A549 (cell line): ENCODE measurements around the gene MACROD1. TPM values are rescaled to one million over a fixed set of nuclear protein-coding genes. Genes with fewer than 3 reads are reported as not detected.

Source experiments
- ATAC-seq, 2 experiments: fragments of 200-7000 bp in 1 of 2; fragments of >200 bp in 1 of 2; cut with Nextera tagmentation in 1 of 2; cut with Tn5 transposase in 1 of 2; 3 replicates each; pipeline versions ENCODE4 v1.8.0 to v1.9.1; 2018 to 2020; ENCODE audit warnings: mild to moderate bottlenecking in 1 of 2, moderate library complexity in 1 of 2
- CTCF ChIA-PET: fragments of 300-600 bp; sonication (Branson Sonifier 250); formaldehyde crosslinking; extraction: SDS; loops from one replicate; lab custom pipeline; 2021; ENCODE audit warnings: antibody characterized with exemption, inconsistent platforms; lab: Yijun Ruan, JAX
- POLR2A ChIA-PET: fragments of 350-600 bp; formaldehyde crosslinking; extraction: SDS; loops from one replicate; lab custom pipeline; 2021; ENCODE audit warnings: antibody characterized with exemption, inconsistent platforms; lab: Yijun Ruan, JAX
- DNase-seq, 2 experiments: peaks; one replicate each; pipeline versions ENCODE4 v3.0.0 to v3.0.0-alpha.2; 2011 to 2016; ENCODE audit warnings: low read depth in 1 of 2, low spot score in 1 of 2
- FAIRE-seq: peaks from 2 replicates; lab custom pipeline; 2011; peaks lifted over from hg19 to GRCh38; lab: Jason Lieb, UNC
- H3K27ac ChIP-seq, 2 experiments: fragments of >200 bp; sonication (Bioruptor Twin); formaldehyde crosslinking; 3 replicates each; pipeline ENCODE4 v1.5.1; 2016 to 2017
- H3K4me1 ChIP-seq: fragments of >200 bp; sonication (Bioruptor Twin); formaldehyde crosslinking; 3 replicates; pipeline ENCODE4 v1.6.1; 2016
- H3K4me2 ChIP-seq: fragments of >200 bp; sonication (Bioruptor Twin); formaldehyde crosslinking; 3 replicates; pipeline ENCODE4 v1.6.1; 2016
- H3K4me3 ChIP-seq: fragments of >200 bp; sonication (Bioruptor Twin); formaldehyde crosslinking; 3 replicates; pipeline ENCODE4 v1.5.1; 2016
- H3K9me3 ChIP-seq: fragments of >200 bp; sonication (Bioruptor Twin); formaldehyde crosslinking; 3 replicates; pipeline ENCODE4 v1.6.1; 2016
- CBX2 ChIP-seq: fragments of 200-600 bp; sonication (generic); IDR thresholded peaks from 2 replicates; pipeline ENCODE4 v1.6.1; 2016; ENCODE audit warnings: low read depth, mild to moderate bottlenecking, borderline replicate concordance
- CBX8 ChIP-seq: fragments of 200-600 bp; sonication (generic); IDR thresholded peaks from 2 replicates; pipeline ENCODE4 v1.6.1; 2016
- ELK1 ChIP-seq: fragments of 150-350 bp; IDR thresholded peaks from 2 replicates; pipeline ENCODE4 v1.6.1; 2014; ENCODE audit warnings: low read depth, mild to moderate bottlenecking, low read length
- EP300 ChIP-seq, 2 experiments: fragments of >200 bp; sonication (Bioruptor Twin); formaldehyde crosslinking; IDR thresholded peaks; 2 replicates in 1 of 2; 3 replicates in 1 of 2; pipeline ENCODE4 v1.6.1; 2016 to 2017
- FOSB ChIP-seq: fragments of 250-450 bp; sonication (Bioruptor Pico); IDR thresholded peaks from 2 replicates; pipeline ENCODE4 v1.5.0; 2020; ENCODE audit warnings: mild to moderate bottlenecking, moderate library complexity
- FOSL2 ChIP-seq, 2 experiments: fragments of 450-650 bp in 1 of 2; fragments of >200 bp in 1 of 2; sonication (Bioruptor Twin) in 1 of 2; formaldehyde crosslinking; IDR thresholded peaks; 2 replicates each; pipeline versions ENCODE4 v1.5.0 to v1.6.1; 2016 to 2020; ENCODE audit warnings: mild to moderate bottlenecking in 1 of 2, moderate library complexity in 1 of 2
- FOXS1 ChIP-seq: fragments of 250-450 bp; sonication (Bioruptor Pico); IDR thresholded peaks from 2 replicates; pipeline ENCODE4 v1.5.0; 2020; ENCODE audit warnings: mild to moderate bottlenecking, moderate library complexity
- GATA3 ChIP-seq: IDR thresholded peaks from 2 replicates; pipeline ENCODE4 v1.6.1; 2012; ENCODE audit warnings: borderline replicate concordance
- HDAC2 ChIP-seq: fragments of 200-600 bp; sonication (generic); IDR thresholded peaks from 2 replicates; pipeline ENCODE4 v1.6.1; 2016
- HMGXB4 ChIP-seq: fragments of 250-450 bp; sonication (Bioruptor Pico); IDR thresholded peaks from 2 replicates; pipeline ENCODE4 v1.5.0; 2021; ENCODE audit warnings: mild to moderate bottlenecking, moderate library complexity, borderline replicate concordance
- HOXA7 ChIP-seq: fragments of 250-450 bp; sonication (Bioruptor Pico); IDR thresholded peaks from 2 replicates; pipeline ENCODE4 v1.5.0; 2020; ENCODE audit warnings: mild to moderate bottlenecking, moderate library complexity
- HOXB5 ChIP-seq: fragments of 250-450 bp; sonication (Bioruptor Pico); IDR thresholded peaks from 2 replicates; pipeline ENCODE4 v1.5.0; 2020; ENCODE audit warnings: mild to moderate bottlenecking, moderate library complexity
- KDM5A ChIP-seq: fragments of 200-600 bp; sonication (generic); IDR thresholded peaks from 2 replicates; pipeline ENCODE4 v1.6.1; 2016; ENCODE audit warnings: antibody characterized with exemption, mild to moderate bottlenecking
- MYC ChIP-seq: IDR thresholded peaks from 2 replicates; pipeline ENCODE4 v1.6.1; 2012; ENCODE audit warnings: mild to moderate bottlenecking, inconsistent platforms, low read length, improper control_type of control experiment, borderline replicate concordance
- POLR2A ChIP-seq: IDR thresholded peaks from 2 replicates; pipeline ENCODE4 v1.6.1; 2012; ENCODE audit warnings: mild to moderate bottlenecking, low read length
- RARB ChIP-seq: fragments of 250-450 bp; sonication (Bioruptor Pico); IDR thresholded peaks from 2 replicates; pipeline ENCODE4 v1.8.0; 2021; ENCODE audit warnings: mild to moderate bottlenecking, moderate library complexity
- RFX5 ChIP-seq: fragments of 450-650 bp; IDR thresholded peaks from 2 replicates; pipeline ENCODE4 v1.7.1; 2014; ENCODE audit warnings: antibody characterized with exemption, mild to moderate bottlenecking, moderate library complexity
- RNF2 ChIP-seq: fragments of 200-600 bp; sonication (generic); IDR thresholded peaks from 2 replicates; pipeline ENCODE4 v1.6.1; 2016; ENCODE audit warnings: low read depth, mild to moderate bottlenecking, antibody characterized with exemption, moderate library complexity, borderline replicate concordance
- ZC3H11A ChIP-seq: fragments of 450-650 bp; IDR thresholded peaks from 2 replicates; pipeline ENCODE4 v1.6.1; 2014; ENCODE audit warnings: antibody characterized with exemption, mild to moderate bottlenecking
- ZFP36 ChIP-seq: fragments of 450-650 bp; IDR thresholded peaks from 2 replicates; pipeline ENCODE4 v1.6.1; 2014; ENCODE audit warnings: borderline replicate concordance; ENCODE audit not compliant: partially characterized antibody
- ZSCAN20 ChIP-seq: fragments of 250-450 bp; sonication (Bioruptor Pico); IDR thresholded peaks from 2 replicates; pipeline ENCODE4 v1.8.0; 2022; ENCODE audit warnings: mild to moderate bottlenecking, moderate library complexity
- whole genome bisulfite sequencing: methylation state at CpG from one replicate; pipeline ENCODE4 v1.1.6; 2017; ENCODE audit errors: missing lambda C conversion rate; 5-methylcytosine and 5-hydroxymethylcytosine counted together
- polyA plus RNA-seq, 4 experiments: library from polyadenylated mRNA; depleted of rRNA in 3 of 4; stranded (reverse); fragments of >200 nt; fragmentation: RNase III in 1 of 4; extraction: RNeasy Plus Mini Kit Qiagen cat#74134 plus additional on column Dnase treatment in 1 of 4; gene quantifications; 2 replicates in 3 of 4; 3 replicates in 1 of 4; pipeline ENCODE4 v1.2.3, GENCODE V29; 2011 to 2017
- TF ChIP-seq, protein P1 (sequence below): fragments of >200 bp; sonication (Bioruptor Twin); formaldehyde crosslinking; IDR thresholded peaks from 3 replicates; pipeline ENCODE4 v1.5.1; 2016
- TF ChIP-seq, protein P2 (sequence below): fragments of 450-650 bp; IDR thresholded peaks from 2 replicates; pipeline ENCODE4 v1.6.1; 2014; ENCODE audit warnings: antibody characterized with exemption

MACROD1 gene
- polyA plus RNA-seq, 2 of the 4 experiments (the other 2 are of a cell fraction): 15.1 to 16.6 TPM

DNA sequence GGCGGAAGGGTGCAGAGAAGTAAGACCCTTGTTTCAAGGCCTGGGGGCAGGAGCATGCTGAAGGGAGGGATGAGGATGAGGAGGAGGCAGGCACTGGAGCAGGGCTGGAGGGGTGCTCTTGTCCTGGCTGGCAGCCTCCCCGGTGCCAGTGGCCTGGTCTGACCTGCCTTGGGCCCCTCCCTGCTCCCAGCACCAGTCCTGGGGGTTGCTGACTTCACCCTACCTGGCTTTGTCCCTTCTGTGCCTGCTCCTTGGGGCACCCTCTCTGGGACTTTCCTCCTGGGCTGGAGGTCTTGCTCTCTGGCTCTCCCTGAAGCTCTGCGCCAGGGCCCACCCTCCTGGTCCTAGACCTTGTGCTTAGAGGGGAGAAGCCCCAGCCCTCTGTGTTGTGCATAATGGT, 134.9 kb downstream of the MACROD1 start (continued):
- TF ChIP-seq RARB (CRISPR knock-in tag) (no peak), FOSB (CRISPR knock-in tag) (no peak), FOSL2 (IDR thresholded peaks at IDR 0.05) (no peak), FOSL2 (CRISPR knock-in tag; IDR thresholded peaks at IDR 0.05) (no peak), HOXA7 (no peak), GATA3 (no peak)

GRCh38 chr11:64029773-64030172, 136.1 kb downstream of the MACROD1 start:
- ChIA-PET POLR2A (no interaction called here), CTCF (interaction anchor here (0.8 to 1.0 kb wide), 2 partner anchors 29 to 121 kb away, joined by 3 read pairs; no protein-coding TSS in a partner anchor)
- H3K9me3 ChIP-seq: no peaks in the 10 kb centered on the region
- FAIRE-seq: no peak
- no peak overlapping the region for H3K4me2 ChIP-seq
- 81% methylated on average over 7 of the region's 8 CpGs for WGBS
- DNase-seq: no peak
- ATAC-seq: no peak
- TF ChIP-seq ZC3H11A (no peak), RNF2 (no peak)
- no peak overlapping the region for H3K4me3 ChIP-seq
- no peak overlapping the region for H3K27ac ChIP-seq
- H3K4me1 ChIP-seq: peaks cover 9% of the 10 kb centered on the region

GRCh38 chr11:64028398-64029115, 137.4 kb downstream of the MACROD1 start:
- POLR2A ChIA-PET: no interaction called here
- no peak for ATAC-seq
- WGBS: 72% methylated on average over 6 of the region's 22 CpGs
- H3K4me3 ChIP-seq: no peak overlapping the region
- H3K27ac ChIP-seq: no peak overlapping the region
- no peak for TF ChIP-seq CBX8
- TF ChIP-seq FOSL2 (IDR thresholded peaks at IDR 0.05): no peak
- no peak for TF ChIP-seq FOSL2 (CRISPR knock-in tag; IDR thresholded peaks at IDR 0.05)
- TF ChIP-seq EP300 (IDR thresholded peaks at IDR 0.05): no peak
- no peak for TF ChIP-seq RFX5
- no peak for TF ChIP-seq HDAC2
- no peak for TF ChIP-seq FOXS1
- TF ChIP-seq ZC3H11A: no peak
- TF ChIP-seq, protein P1, sequence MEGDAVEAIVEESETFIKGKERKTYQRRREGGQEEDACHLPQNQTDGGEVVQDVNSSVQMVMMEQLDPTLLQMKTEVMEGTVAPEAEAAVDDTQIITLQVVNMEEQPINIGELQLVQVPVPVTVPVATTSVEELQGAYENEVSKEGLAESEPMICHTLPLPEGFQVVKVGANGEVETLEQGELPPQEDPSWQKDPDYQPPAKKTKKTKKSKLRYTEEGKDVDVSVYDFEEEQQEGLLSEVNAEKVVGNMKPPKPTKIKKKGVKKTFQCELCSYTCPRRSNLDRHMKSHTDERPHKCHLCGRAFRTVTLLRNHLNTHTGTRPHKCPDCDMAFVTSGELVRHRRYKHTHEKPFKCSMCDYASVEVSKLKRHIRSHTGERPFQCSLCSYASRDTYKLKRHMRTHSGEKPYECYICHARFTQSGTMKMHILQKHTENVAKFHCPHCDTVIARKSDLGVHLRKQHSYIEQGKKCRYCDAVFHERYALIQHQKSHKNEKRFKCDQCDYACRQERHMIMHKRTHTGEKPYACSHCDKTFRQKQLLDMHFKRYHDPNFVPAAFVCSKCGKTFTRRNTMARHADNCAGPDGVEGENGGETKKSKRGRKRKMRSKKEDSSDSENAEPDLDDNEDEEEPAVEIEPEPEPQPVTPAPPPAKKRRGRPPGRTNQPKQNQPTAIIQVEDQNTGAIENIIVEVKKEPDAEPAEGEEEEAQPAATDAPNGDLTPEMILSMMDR: no peak
- no peak for TF ChIP-seq ZFP36
- TF ChIP-seq HMGXB4 (CRISPR knock-in tag): no peak
- no peak for TF ChIP-seq POLR2A
- TF ChIP-seq MYC: no peak
- TF ChIP-seq, protein P2, sequence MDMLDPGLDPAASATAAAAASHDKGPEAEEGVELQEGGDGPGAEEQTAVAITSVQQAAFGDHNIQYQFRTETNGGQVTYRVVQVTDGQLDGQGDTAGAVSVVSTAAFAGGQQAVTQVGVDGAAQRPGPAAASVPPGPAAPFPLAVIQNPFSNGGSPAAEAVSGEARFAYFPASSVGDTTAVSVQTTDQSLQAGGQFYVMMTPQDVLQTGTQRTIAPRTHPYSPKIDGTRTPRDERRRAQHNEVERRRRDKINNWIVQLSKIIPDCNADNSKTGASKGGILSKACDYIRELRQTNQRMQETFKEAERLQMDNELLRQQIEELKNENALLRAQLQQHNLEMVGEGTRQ: no peak
- no peak for TF ChIP-seq HOXB5 (CRISPR knock-in tag)
- TF ChIP-seq KDM5A: no peak
- no peak for TF ChIP-seq ZSCAN20
- no peak for TF ChIP-seq CBX2
- TF ChIP-seq ELK1: no peak
- TF ChIP-seq, all 56 proteins: peak for 0
- FAIRE-seq: no peak
- H3K4me1 ChIP-seq: peaks cover 8% of the 10 kb centered on the region
- CTCF ChIA-PET: interaction anchor here (0.8 to 3.4 kb wide), 4 partner anchors 13 to 126 kb away, joined by 3 to 16 read pairs (median 4); no protein-coding TSS in a partner anchor
- no peak for DNase-seq
- no peak overlapping the region for H3K4me2 ChIP-seq
- no peaks in the 10 kb centered on the region for H3K9me3 ChIP-seq
